Loucy (cell line): ENCODE results near the gene FAM193A.

Experiments
- H2AFZ ChIP-seq: fragments of 200-600 bp; sonication (generic); 2 replicates; pipeline ENCODE4 v1.6.0; 2016; ENCODE audit warnings: antibody characterized with exemption, mild to moderate bottlenecking, low read length, moderate library complexity
- H3F3A ChIP-seq: fragments of 200-600 bp; 2 replicates; pipeline ENCODE4 v1.6.0; 2016; ENCODE audit warnings: antibody characterized with exemption, low read depth, mild to moderate bottlenecking
- H3K27me3 ChIP-seq: fragments of 200-600 bp; sonication (generic); 2 replicates; pipeline ENCODE4 v1.6.1; 2014; ENCODE audit warnings: low read length, mild to moderate bottlenecking; ENCODE audit not compliant: insufficient read depth, poor library complexity, severe bottlenecking
- H3K36me3 ChIP-seq: fragments of 200-600 bp; sonication (generic); 2 replicates; pipeline ENCODE4 v1.6.1; 2016; ENCODE audit warnings: low read length; ENCODE audit not compliant: insufficient read depth
- H3K4me1 ChIP-seq: fragments of 200-600 bp; sonication (generic); 2 replicates; pipeline ENCODE4 v1.5.1; 2014; ENCODE audit warnings: low read length, mild to moderate bottlenecking; ENCODE audit not compliant: insufficient read depth, poor library complexity, severe bottlenecking
- H3K4me2 ChIP-seq: fragments of 200-600 bp; sonication (generic); 2 replicates; pipeline ENCODE4 v1.6.0; 2014; ENCODE audit warnings: antibody characterized with exemption, low read length, low read depth, mild to moderate bottlenecking; ENCODE audit not compliant: poor library complexity, severe bottlenecking
- H3K4me3 ChIP-seq: fragments of 200-600 bp; sonication (generic); 2 replicates; pipeline ENCODE4 v1.5.1; 2014; ENCODE audit warnings: low read length, mild to moderate bottlenecking, mixed read lengths; ENCODE audit not compliant: poor library complexity, severe bottlenecking
- H3K79me2 ChIP-seq: fragments of 200-600 bp; sonication (generic); 2 replicates; pipeline ENCODE4 v1.6.1; 2014; ENCODE audit warnings: low read length; ENCODE audit not compliant: insufficient read depth
- H3K9ac ChIP-seq: fragments of 200-600 bp; sonication (generic); 2 replicates; pipeline ENCODE4 v1.6.0; 2014; ENCODE audit warnings: mild to moderate bottlenecking, low read depth, low read length, moderate library complexity; ENCODE audit not compliant: poor library complexity, severe bottlenecking
- H3K9me2 ChIP-seq: fragments of 200-600 bp; sonication (generic); replicated peaks from 2 replicates; pipeline ENCODE4 v1.6.1; 2016; ENCODE audit warnings: low read depth, low read length, mixed read lengths
- H3K9me3 ChIP-seq: fragments of 200-600 bp; sonication (generic); 2 replicates; pipeline ENCODE4 v1.6.1; 2014; ENCODE audit warnings: mild to moderate bottlenecking, antibody characterized with exemption, low read length, low read depth; ENCODE audit not compliant: insufficient read depth
- H4K20me1 ChIP-seq: fragments of 200-600 bp; sonication (generic); 2 replicates; pipeline ENCODE4 v1.6.0; 2014; ENCODE audit warnings: antibody characterized with exemption, low read length, mild to moderate bottlenecking; ENCODE audit not compliant: insufficient read depth, poor library complexity, severe bottlenecking
- EZH2phosphoT487 ChIP-seq: fragments of 200-600 bp; IDR thresholded peaks from 2 replicates; pipeline ENCODE4 v1.6.1; 2018; ENCODE audit warnings: antibody characterized with exemption, mild to moderate bottlenecking, moderate library complexity, borderline replicate concordance
- TF ChIP-seq, protein P1 (sequence below): fragments of 200-600 bp; sonication (generic); conservative IDR thresholded peaks from 2 replicates; pipeline ENCODE4 v1.5.1; 2014; ENCODE audit warnings: mild to moderate bottlenecking, antibody characterized with exemption, low read length

Gene FAM193A

DNA sequence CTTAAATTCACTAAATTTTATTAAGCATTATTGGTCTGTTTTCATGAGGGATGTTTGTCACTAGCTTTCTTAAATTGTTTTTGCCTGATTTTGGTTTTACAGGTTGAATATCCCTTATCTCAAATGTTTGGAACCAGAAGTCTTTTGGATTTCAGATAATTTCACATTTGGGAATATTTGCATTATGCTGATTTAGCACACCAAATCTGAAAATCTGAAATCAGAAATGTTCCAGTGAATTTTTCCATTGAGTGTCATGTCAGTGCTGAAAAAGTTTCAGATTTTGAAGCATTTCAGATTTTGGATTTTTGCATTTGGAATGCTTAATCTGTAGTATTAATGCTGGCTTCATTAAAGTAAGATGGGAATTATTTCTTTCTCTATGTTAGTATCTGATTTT, 14.7 kb downstream of the FAM193A start:
- no peaks in the 10 kb centered on the region for H3F3A ChIP-seq
- H3K36me3 ChIP-seq, result no peaks in the 10 kb centered on the region
- no peak overlapping the region for H2AFZ ChIP-seq
- H3K27me3 ChIP-seq, result no peaks in the 10 kb centered on the region
- H3K9me2 ChIP-seq, result no peaks in the 10 kb centered on the region
- H3K9ac ChIP-seq, result no peak overlapping the region
- no peak overlapping the region for H3K4me3 ChIP-seq
- no peaks in the 10 kb centered on the region for H3K4me1 ChIP-seq
- no peak for TF ChIP-seq EZH2phosphoT487
- TF ChIP-seq, protein P1, sequence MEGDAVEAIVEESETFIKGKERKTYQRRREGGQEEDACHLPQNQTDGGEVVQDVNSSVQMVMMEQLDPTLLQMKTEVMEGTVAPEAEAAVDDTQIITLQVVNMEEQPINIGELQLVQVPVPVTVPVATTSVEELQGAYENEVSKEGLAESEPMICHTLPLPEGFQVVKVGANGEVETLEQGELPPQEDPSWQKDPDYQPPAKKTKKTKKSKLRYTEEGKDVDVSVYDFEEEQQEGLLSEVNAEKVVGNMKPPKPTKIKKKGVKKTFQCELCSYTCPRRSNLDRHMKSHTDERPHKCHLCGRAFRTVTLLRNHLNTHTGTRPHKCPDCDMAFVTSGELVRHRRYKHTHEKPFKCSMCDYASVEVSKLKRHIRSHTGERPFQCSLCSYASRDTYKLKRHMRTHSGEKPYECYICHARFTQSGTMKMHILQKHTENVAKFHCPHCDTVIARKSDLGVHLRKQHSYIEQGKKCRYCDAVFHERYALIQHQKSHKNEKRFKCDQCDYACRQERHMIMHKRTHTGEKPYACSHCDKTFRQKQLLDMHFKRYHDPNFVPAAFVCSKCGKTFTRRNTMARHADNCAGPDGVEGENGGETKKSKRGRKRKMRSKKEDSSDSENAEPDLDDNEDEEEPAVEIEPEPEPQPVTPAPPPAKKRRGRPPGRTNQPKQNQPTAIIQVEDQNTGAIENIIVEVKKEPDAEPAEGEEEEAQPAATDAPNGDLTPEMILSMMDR, result no peak
- H3K79me2 ChIP-seq, result peaks cover 95% of the 10 kb centered on the region
- no peaks in the 10 kb centered on the region for H3K9me3 ChIP-seq
- H4K20me1 ChIP-seq, result peaks cover 60% of the 10 kb centered on the region
- H3K4me2 ChIP-seq, result no peak overlapping the region

DNA sequence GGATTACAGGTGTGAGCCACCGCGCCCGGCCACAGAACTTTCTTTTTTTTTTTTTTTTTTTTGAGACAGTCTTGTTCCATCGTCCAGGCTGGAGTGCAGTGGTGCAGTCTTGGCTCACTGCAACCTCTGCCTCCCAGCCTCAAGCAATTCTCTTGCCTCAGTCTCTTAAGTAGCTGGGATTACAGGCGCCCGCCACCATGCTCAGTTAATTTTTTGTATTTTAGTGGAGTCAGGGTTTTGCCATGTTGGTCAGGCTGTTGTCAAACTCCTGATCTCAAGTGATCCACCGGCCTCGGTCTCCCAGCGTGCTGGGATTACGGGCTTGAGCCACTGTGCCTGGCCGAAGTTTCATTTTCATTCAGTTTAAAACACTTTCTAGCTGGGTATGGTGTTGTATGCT, 16.4 kb downstream of the FAM193A start:
- no peak overlapping the region for H3K9ac ChIP-seq
- H3K4me2 ChIP-seq, result no peak overlapping the region
- H3F3A ChIP-seq, result no peaks in the 10 kb centered on the region
- no peaks in the 10 kb centered on the region for H3K4me1 ChIP-seq
- H4K20me1 ChIP-seq, result peaks cover 60% of the 10 kb centered on the region
- H3K9me3 ChIP-seq, result no peaks in the 10 kb centered on the region
- H3K9me2 ChIP-seq, result no peaks in the 10 kb centered on the region
- H3K36me3 ChIP-seq, result no peaks in the 10 kb centered on the region
- H3K79me2 ChIP-seq, result peaks cover 94% of the 10 kb centered on the region
- H3K4me3 ChIP-seq, result no peak overlapping the region
- H2AFZ ChIP-seq, result no peak overlapping the region
- TF ChIP-seq, protein P1, result no peak
- no peak for TF ChIP-seq EZH2phosphoT487
- H3K27me3 ChIP-seq, result no peaks in the 10 kb centered on the region

DNA sequence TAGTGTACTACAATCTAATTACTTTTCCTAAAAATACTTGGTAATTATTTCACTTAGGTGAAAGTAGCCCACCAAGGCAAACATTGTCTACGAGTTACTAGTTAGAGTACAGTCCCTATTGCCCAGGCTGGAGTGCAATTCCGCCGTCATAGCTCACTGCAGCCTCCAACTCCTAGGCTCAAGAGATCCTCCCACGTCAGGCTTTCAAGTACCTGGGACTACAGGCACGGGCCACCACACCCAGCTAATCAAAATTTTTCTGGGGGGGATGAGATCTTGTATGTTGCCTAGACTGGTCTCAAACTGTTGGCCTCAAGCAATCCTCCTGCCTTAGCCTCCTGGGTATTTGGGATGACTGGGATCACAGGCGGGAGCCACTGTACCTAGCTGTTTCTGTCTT, 21.9 kb downstream of the FAM193A start:
- no peak overlapping the region for H3K4me3 ChIP-seq
- no peaks in the 10 kb centered on the region for H3F3A ChIP-seq
- peaks cover 68% of the 10 kb centered on the region for H4K20me1 ChIP-seq
- TF ChIP-seq, protein P1, result no peak
- H2AFZ ChIP-seq, result no peak overlapping the region
- no peak overlapping the region for H3K4me2 ChIP-seq
- H3K9me2 ChIP-seq, result no peaks in the 10 kb centered on the region
- H3K4me1 ChIP-seq, result no peaks in the 10 kb centered on the region
- no peaks in the 10 kb centered on the region for H3K27me3 ChIP-seq
- no peak overlapping the region for H3K9ac ChIP-seq
- H3K9me3 ChIP-seq, result no peaks in the 10 kb centered on the region
- no peaks in the 10 kb centered on the region for H3K36me3 ChIP-seq
- H3K79me2 ChIP-seq, result peaks cover 99% of the 10 kb centered on the region
